Neural progenitor cell (in vitro differentiated cells): ENCODE measurements around the gene AGTRAP.

Source experiments
- EZH2 ChIP-seq: fragments of 200-600 bp; sonication (generic); IDR thresholded peaks from 2 replicates; pipeline ENCODE4 v1.6.1; 2017; ENCODE audit warnings: antibody characterized with exemption, mild to moderate bottlenecking, moderate library complexity
- TF ChIP-seq, protein P1 (sequence below): fragments of 200-600 bp; sonication (generic); IDR thresholded peaks from 2 replicates; pipeline ENCODE4 v1.5.1; 2017; ENCODE audit warnings: antibody characterized with exemption, mild to moderate bottlenecking

DNA sequence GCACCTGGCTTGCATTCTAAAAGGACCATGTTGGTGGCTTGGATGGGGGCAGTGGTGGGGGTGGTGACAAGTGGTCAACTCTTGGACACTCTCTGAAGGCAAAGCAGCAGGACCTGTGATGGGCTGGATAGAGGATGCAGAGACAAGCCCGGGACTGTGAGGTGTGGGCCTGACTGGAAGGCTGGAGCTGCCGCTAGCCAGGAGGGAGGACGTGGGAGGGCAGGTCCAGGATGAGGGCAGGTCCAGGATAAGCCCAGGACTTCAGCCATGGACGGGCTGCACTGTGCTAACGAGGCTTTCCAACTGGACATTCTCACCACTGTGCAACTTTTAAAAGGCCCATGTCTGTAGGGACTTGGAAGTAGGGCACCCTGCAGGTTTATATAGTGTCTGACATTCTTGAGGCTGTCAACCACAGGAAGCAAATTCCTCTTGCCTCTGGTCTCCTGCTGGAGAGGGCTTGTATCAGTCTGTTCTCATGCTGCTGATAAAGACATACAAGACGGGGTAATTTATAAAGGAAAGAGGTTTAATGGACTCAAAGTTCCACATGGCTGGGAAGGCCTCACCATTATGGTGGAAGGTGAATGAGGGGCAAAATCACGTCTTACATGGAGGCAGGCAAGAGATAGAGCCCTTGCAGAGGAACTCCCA, 17.7 kb downstream of the AGTRAP start:
- TF ChIP-seq, protein P1, sequence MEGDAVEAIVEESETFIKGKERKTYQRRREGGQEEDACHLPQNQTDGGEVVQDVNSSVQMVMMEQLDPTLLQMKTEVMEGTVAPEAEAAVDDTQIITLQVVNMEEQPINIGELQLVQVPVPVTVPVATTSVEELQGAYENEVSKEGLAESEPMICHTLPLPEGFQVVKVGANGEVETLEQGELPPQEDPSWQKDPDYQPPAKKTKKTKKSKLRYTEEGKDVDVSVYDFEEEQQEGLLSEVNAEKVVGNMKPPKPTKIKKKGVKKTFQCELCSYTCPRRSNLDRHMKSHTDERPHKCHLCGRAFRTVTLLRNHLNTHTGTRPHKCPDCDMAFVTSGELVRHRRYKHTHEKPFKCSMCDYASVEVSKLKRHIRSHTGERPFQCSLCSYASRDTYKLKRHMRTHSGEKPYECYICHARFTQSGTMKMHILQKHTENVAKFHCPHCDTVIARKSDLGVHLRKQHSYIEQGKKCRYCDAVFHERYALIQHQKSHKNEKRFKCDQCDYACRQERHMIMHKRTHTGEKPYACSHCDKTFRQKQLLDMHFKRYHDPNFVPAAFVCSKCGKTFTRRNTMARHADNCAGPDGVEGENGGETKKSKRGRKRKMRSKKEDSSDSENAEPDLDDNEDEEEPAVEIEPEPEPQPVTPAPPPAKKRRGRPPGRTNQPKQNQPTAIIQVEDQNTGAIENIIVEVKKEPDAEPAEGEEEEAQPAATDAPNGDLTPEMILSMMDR = no peak
- TF ChIP-seq EZH2 = no peak
